CD4-positive, alpha-beta T cell (primary cell): ENCODE results near the gene OR4S2. TPM values are rescaled to one million over a fixed set of nuclear protein-coding genes. Genes with fewer than 3 reads are reported as not detected.

Source experiments
- ATAC-seq: fragments of 200-7000 bp; cut with Tn5 transposase; one replicate; pipeline ENCODE4 v1.10.0; 2022; ENCODE audit warnings: mild to moderate bottlenecking; ENCODE audit not compliant: poor library complexity
- CTCF ChIA-PET: fragments of 350-600 bp; sonication (Branson Sonifier 250); formaldehyde crosslinking; loops from one replicate; lab custom pipeline; 2021; ENCODE audit warnings: antibody characterized with exemption, inconsistent platforms; lab: Charles Lee
- POLR2A ChIA-PET: fragments of 350-600 bp; sonication (Branson Sonifier 250); formaldehyde crosslinking; loops from one replicate; lab custom pipeline; 2021; ENCODE audit warnings: antibody characterized with exemption, inconsistent platforms; lab: Charles Lee
- DNase-seq, 14 experiments: peaks; one replicate each; pipeline ENCODE4 v3.0.0-alpha.2; 2013 to 2020; ENCODE audit warnings: mixed read lengths in 2 of 14
- H3K27ac ChIP-seq, 2 donors: one replicate each; pipeline versions ENCODE4 v1.5.1 to v1.7.0; 2013; ENCODE audit warnings: low read length in 2 of 2, low read depth in 1 of 2, mild to moderate bottlenecking in 1 of 2
- H3K27me3 ChIP-seq, 2 experiments: 1 replicate in 1 of 2; 2 replicates in 1 of 2; pipeline versions ENCODE4 v1.6.1 to v1.7.0; 2013; ENCODE audit warnings: low read length in 2 of 2, control low read depth in 1 of 2, mild to moderate bottlenecking in 1 of 2, moderate library complexity in 1 of 2; ENCODE audit not compliant: insufficient read depth in 2 of 2, control insufficient read depth in 1 of 2
- H3K36me3 ChIP-seq: one replicate; pipeline ENCODE4 v1.6.1; 2013; ENCODE audit warnings: low read length, control low read depth; ENCODE audit not compliant: insufficient read depth
- H3K4me1 ChIP-seq: one replicate; pipeline ENCODE4 v1.6.1; 2013; ENCODE audit warnings: low read length, control low read depth; ENCODE audit not compliant: insufficient read depth
- H3K4me3 ChIP-seq: one replicate; pipeline ENCODE4 v1.5.1; 2013; ENCODE audit warnings: mild to moderate bottlenecking, low read length, moderate library complexity
- H3K9me3 ChIP-seq, 2 experiments: 1 replicate in 1 of 2; 2 replicates in 1 of 2; pipeline versions ENCODE4 v1.6.1 to v1.7.0; 2013; ENCODE audit warnings: low read length in 2 of 2, mild to moderate bottlenecking in 2 of 2, control low read depth in 1 of 2, moderate library complexity in 1 of 2; ENCODE audit not compliant: control insufficient read depth in 1 of 2, insufficient read depth in 1 of 2
- H3K27ac Mint-ChIP-seq: one replicate; pipeline ENCODE4 v1.8.0; 2020; ENCODE audit warnings: mixed read lengths
- H3K27me3 Mint-ChIP-seq: one replicate; pipeline ENCODE4 v1.8.0; 2021; ENCODE audit warnings: mixed read lengths
- H3K36me3 Mint-ChIP-seq: one replicate; pipeline ENCODE4 v1.8.0; 2021; ENCODE audit warnings: low read depth, mixed read lengths
- H3K4me1 Mint-ChIP-seq: one replicate; pipeline ENCODE4 v1.8.0; 2021; ENCODE audit warnings: low read depth, mixed read lengths
- H3K4me3 Mint-ChIP-seq: one replicate; pipeline ENCODE4 v1.8.0; 2020; ENCODE audit warnings: mild to moderate bottlenecking, mixed read lengths
- H3K9me3 Mint-ChIP-seq: one replicate; pipeline ENCODE4 v1.8.0; 2020; ENCODE audit warnings: mixed read lengths
- CTCF ChIP-seq: fragments of 200-600 bp; IDR thresholded peaks from one replicate; pipeline ENCODE4 v1.8.0; 2022; ENCODE audit warnings: antibody characterized with exemption, mild to moderate bottlenecking
- intact Hi-C, 2 experiments: fragments of 100-400 bp; cut with DNase I in 1 of 2; cut with micrococcal nuclease in 1 of 2; formaldehyde crosslinking; loops; one replicate each; pipeline versions ENCODE4 v1.15.1 to v1.9.0; 2023 to 2025; cut with DNase I, micrococcal nuclease
- total RNA-seq, 174 experiments: library from RNA in 2 of 174; stranded (reverse) in 2 of 174; gene quantifications; one replicate each; pipeline ENCODE4 v1.2.3 and lab custom pipeline; 2021 to 2026

OR4S2 gene
- total RNA-seq, 2 experiments from 2014 or later = not detected

GRCh38 chr11:55658031-55658573, 10.0 kb downstream of the OR4S2 start:
- CTCF ChIA-PET = no interaction called here
- Mint-ChIP-seq H3K4me3 (no peak overlapping the region), H3K36me3 (no peaks in the 10 kb centered on the region)

GRCh38 chr11:55658608-55659007, 10.5 kb downstream of the OR4S2 start:
- ATAC-seq (no peak), DNase-seq (no peak)
- no peaks in the 10 kb centered on the region for H3K4me1 Mint-ChIP-seq
- H3K4me1 ChIP-seq = no peaks in the 10 kb centered on the region
- H3K9me3 ChIP-seq = no peaks in the 10 kb centered on the region
- CTCF ChIA-PET = no interaction called here
- H3K4me3 Mint-ChIP-seq = no peak overlapping the region
- no peaks in the 10 kb centered on the region for H3K36me3 Mint-ChIP-seq
- H3K9me3 Mint-ChIP-seq = peaks cover 7% of the 10 kb centered on the region
- no peaks in the 10 kb centered on the region for H3K27me3 ChIP-seq
- H3K4me3 ChIP-seq = no peak overlapping the region
- no peak overlapping the region for H3K27ac Mint-ChIP-seq
- H3K27ac ChIP-seq = no peak overlapping the region
- no peak for TF ChIP-seq CTCF
- no peaks in the 10 kb centered on the region for H3K27me3 Mint-ChIP-seq
- POLR2A ChIA-PET = no interaction called here
- intact Hi-C loops = no loop called here
- H3K36me3 ChIP-seq = no peaks in the 10 kb centered on the region

More at GRCh38 chr11:55658031-55658573, 10.0 kb downstream of the OR4S2 start:
- POLR2A ChIA-PET = no interaction called here
- no peaks in the 10 kb centered on the region for H3K4me1 Mint-ChIP-seq
- no peaks in the 10 kb centered on the region for H3K36me3 ChIP-seq
- H3K4me3 ChIP-seq = no peak overlapping the region
- intact Hi-C loops = no loop called here
- TF ChIP-seq CTCF = no peak
- peaks cover 7% of the 10 kb centered on the region for H3K9me3 Mint-ChIP-seq
- no peaks in the 10 kb centered on the region for H3K9me3 ChIP-seq
- ATAC-seq (no peak), DNase-seq (no peak)
- no peaks in the 10 kb centered on the region for H3K27me3 Mint-ChIP-seq
- no peaks in the 10 kb centered on the region for H3K4me1 ChIP-seq
- no peaks in the 10 kb centered on the region for H3K27me3 ChIP-seq
- H3K27ac Mint-ChIP-seq = no peak overlapping the region
- H3K27ac ChIP-seq = no peak overlapping the region

GRCh38 chr11:55661901-55662300, 13.8 kb downstream of the OR4S2 start, which contains the start of gene OR4C6:
TSS of gene OR4C6 (plus strand) at chr11:55662201. CDS start at chr11:55665167, 2,966 bp downstream.
- ATAC-seq = no peak
- ChIA-PET POLR2A (no interaction called here), CTCF (no interaction called here)
- DNase-seq = no peak
- no peaks in the 10 kb centered on the region for H3K4me1 Mint-ChIP-seq
- Histone ChIP-seq H3K36me3 (no peaks in the 10 kb centered on the region), H3K27ac (no peak within 1 kb of the TSS), H3K27me3 (no peaks in the 10 kb centered on the region), H3K4me1 (no peaks in the 10 kb centered on the region), H3K4me3 (no peak within 1 kb of the TSS), H3K9me3 (peaks cover 0 to 5% of the 10 kb centered on the region in 2 experiments)
- H3K4me3 Mint-ChIP-seq = no peak within 1 kb of the TSS
- H3K27ac Mint-ChIP-seq = no peak within 1 kb of the TSS
- H3K9me3 Mint-ChIP-seq = peaks cover 4% of the 10 kb centered on the region
- H3K36me3 Mint-ChIP-seq = no peaks in the 10 kb centered on the region
- no peaks in the 10 kb centered on the region for H3K27me3 Mint-ChIP-seq
- intact Hi-C loops = no loop called here
- no peak for TF ChIP-seq CTCF
